GM10266 (cell line): ENCODE data around the gene RBM24.

Source experiments
- DNase-seq: peaks from one replicate; pipeline ENCODE4 v3.0.0; 2012; ENCODE audit errors: extremely low spot score
- CTCF ChIP-seq: IDR thresholded peaks from 2 replicates; pipeline ENCODE4 v1.5.1; 2012; ENCODE audit warnings: mild to moderate bottlenecking, low read depth; ENCODE audit not compliant: control insufficient read depth, insufficient read depth; ENCODE audit errors: missing control alignments

Gene RBM24

GRCh38 chr6:17343215-17343614 is 62.1 kb downstream of the RBM24 start:
- no peak for TF ChIP-seq CTCF
- no peak for DNase-seq
